Neural cell (in vitro differentiated cells): Measurements from ENCODE around the gene DUXB. TPM values are rescaled to one million over a fixed set of nuclear protein-coding genes. Genes with fewer than 3 reads are reported as not detected.

ENCODE experiments used
- H2AFZ ChIP-seq: fragments of 200-600, 300-800 bp; sonication (generic), shearing (Covaris generic); 2 replicates; pipeline ENCODE4 v1.6.0; 2014; ENCODE audit warnings: low read depth, mild to moderate bottlenecking, antibody characterized with exemption, low read length, moderate library complexity
- H3F3A ChIP-seq: fragments of 200-600 bp; shearing (Covaris generic); 2 replicates; pipeline ENCODE4 v1.6.1; 2016; ENCODE audit warnings: mild to moderate bottlenecking, moderate library complexity, mixed read lengths, antibody characterized with exemption, low read length; ENCODE audit not compliant: insufficient read depth, poor library complexity, severe bottlenecking
- H3K27ac ChIP-seq: fragments of 200-600, 300-800 bp; sonication (generic), shearing (Covaris generic); 2 replicates; pipeline ENCODE4 v1.5.1; 2014; ENCODE audit warnings: mild to moderate bottlenecking, low read length, moderate library complexity
- H3K27me3 ChIP-seq: fragments of 300-800, 200-600 bp; sonication (generic), shearing (Covaris generic); 2 replicates; pipeline ENCODE4 v1.6.0; 2014; ENCODE audit warnings: mild to moderate bottlenecking, low read depth, low read length, moderate library complexity; ENCODE audit not compliant: insufficient read depth
- H3K36me3 ChIP-seq: fragments of 300-800, 200-600 bp; sonication (generic), shearing (Covaris generic); 2 replicates; pipeline ENCODE4 v1.5.1; 2014; ENCODE audit warnings: mild to moderate bottlenecking, antibody characterized with exemption, low read length, moderate library complexity; ENCODE audit not compliant: insufficient read depth
- H3K4me2 ChIP-seq: fragments of 300-800, 200-600 bp; sonication (generic), shearing (Covaris generic); 2 replicates; pipeline ENCODE4 v1.6.0; 2014; ENCODE audit warnings: mild to moderate bottlenecking, low read length
- H3K4me3 ChIP-seq: fragments of 300-800, 200-600 bp; sonication (generic), shearing (Covaris generic); 2 replicates; pipeline ENCODE4 v1.5.1; 2014; ENCODE audit warnings: mild to moderate bottlenecking, low read length, moderate library complexity
- H3K79me2 ChIP-seq: fragments of 200-600 bp; shearing (Covaris generic); replicated peaks from 2 replicates; pipeline ENCODE4 v1.6.0; 2014; ENCODE audit warnings: mild to moderate bottlenecking, low read length, moderate library complexity; ENCODE audit not compliant: insufficient read depth
- H3K9ac ChIP-seq: fragments of 300-800, 200-600 bp; sonication (generic), shearing (Covaris generic); 2 replicates; pipeline ENCODE4 v1.6.1; 2016; ENCODE audit warnings: mild to moderate bottlenecking, low read length, mixed read lengths
- H3K9me2 ChIP-seq: fragments of 200-600 bp; shearing (Covaris generic); 2 replicates; pipeline ENCODE4 v1.6.1; 2016; ENCODE audit warnings: mild to moderate bottlenecking, low read length, mixed read lengths; ENCODE audit not compliant: insufficient read depth
- H3K9me3 ChIP-seq: fragments of 200-600, 300-800 bp; sonication (generic), shearing (Covaris generic); 2 replicates; pipeline ENCODE4 v1.6.1; 2016; ENCODE audit warnings: mild to moderate bottlenecking, mixed run types, low read length, moderate library complexity, mixed read lengths
- H4K20me1 ChIP-seq: fragments of 200-600 bp; shearing (Covaris generic); 2 replicates; pipeline ENCODE4 v1.6.1; 2016; ENCODE audit warnings: mild to moderate bottlenecking, mixed run types; ENCODE audit not compliant: insufficient read depth
- EP300 ChIP-seq: fragments of 450-650 bp; conservative IDR thresholded peaks from 2 replicates; pipeline ENCODE4 v1.6.1; 2014; ENCODE audit warnings: antibody characterized with exemption, mild to moderate bottlenecking, moderate library complexity; ENCODE audit not compliant: poor library complexity, severe bottlenecking
- EZH2 ChIP-seq: fragments of 200-600, 300-800 bp; shearing (Covaris generic), sonication (generic); IDR thresholded peaks from 2 replicates; pipeline ENCODE4 v1.6.1; 2014; ENCODE audit warnings: antibody characterized with exemption, low read length, borderline replicate concordance, mild to moderate bottlenecking; ENCODE audit not compliant: insufficient read depth, poor library complexity, severe bottlenecking
- MXI1 ChIP-seq: fragments of 450-650 bp; conservative IDR thresholded peaks from 2 replicates; pipeline ENCODE4 v1.6.1; 2014; ENCODE audit warnings: antibody characterized with exemption, mild to moderate bottlenecking; ENCODE audit not compliant: poor library complexity, severe bottlenecking
- POLR2AphosphoS5 ChIP-seq: IDR thresholded peaks from 2 replicates; pipeline ENCODE4 v1.6.1; 2012
- RAD21 ChIP-seq: fragments of 450-650 bp; conservative IDR thresholded peaks from 2 replicates; pipeline ENCODE4 v1.6.1; 2014; ENCODE audit warnings: antibody characterized with exemption, mild to moderate bottlenecking, moderate library complexity
- REST ChIP-seq: IDR thresholded peaks from 2 replicates; pipeline ENCODE4 v1.6.1; 2012; ENCODE audit warnings: borderline replicate concordance
- SMC3 ChIP-seq: fragments of 450-650 bp; conservative IDR thresholded peaks from 2 replicates; pipeline ENCODE4 v1.6.1; 2014; ENCODE audit warnings: antibody characterized with exemption, mild to moderate bottlenecking, moderate library complexity; ENCODE audit not compliant: poor library complexity
- TAF1 ChIP-seq: IDR thresholded peaks from 2 replicates; pipeline ENCODE4 v1.6.1; 2012; ENCODE audit warnings: low read depth
- polyA plus RNA-seq: library from polyadenylated mRNA; depleted of rRNA; stranded (reverse); fragments of >200 nt; gene quantifications from 2 replicates; pipeline ENCODE4 v1.2.3, GENCODE V29; 2014

DUXB gene
- polyA plus RNA-seq, 1 donor from 2014 or later = not detected

- no peak overlapping the region for H2AFZ ChIP-seq
- H3K27ac ChIP-seq = no peak overlapping the region
- no peak overlapping the region for H3K9ac ChIP-seq
- no peak overlapping the region for H3K4me3 ChIP-seq
- H3F3A ChIP-seq = no peaks in the 10 kb centered on the region
- TF ChIP-seq TAF1 = no peak
- TF ChIP-seq RAD21 = no peak
- TF ChIP-seq EP300 = no peak
- TF ChIP-seq REST = no peak
- no peaks in the 10 kb centered on the region for H3K36me3 ChIP-seq
- H3K4me2 ChIP-seq = no peak overlapping the region
- H3K27me3 ChIP-seq = no peaks in the 10 kb centered on the region
- H4K20me1 ChIP-seq = no peaks in the 10 kb centered on the region
- H3K9me3 ChIP-seq = no peaks in the 10 kb centered on the region
- H3K79me2 ChIP-seq = no peaks in the 10 kb centered on the region
- no peaks in the 10 kb centered on the region for H3K9me2 ChIP-seq
These were observed 31.6 kb upstream of the DUXB start for GRCh38 chr16:75732871-75733270.

- Histone ChIP-seq H3K79me2 (no peaks in the 10 kb centered on the region), H3K4me3 (no peak overlapping the region), H4K20me1 (no peaks in the 10 kb centered on the region), H3K36me3 (no peaks in the 10 kb centered on the region), H3K27me3 (no peaks in the 10 kb centered on the region), H3K4me2 (no peak overlapping the region), H2AFZ (no peak overlapping the region), H3K9ac (no peak overlapping the region), H3K27ac (no peak overlapping the region), H3F3A (no peaks in the 10 kb centered on the region), H3K9me3 (no peaks in the 10 kb centered on the region), H3K9me2 (no peaks in the 10 kb centered on the region)
- TF ChIP-seq EZH2 = no peak
These were observed 26.0 kb upstream of the DUXB start for GRCh38 chr16:75727221-75727620.

- TF ChIP-seq EP300 = no peak
- no peak for TF ChIP-seq SMC3
- no peak for TF ChIP-seq POLR2AphosphoS5
- TF ChIP-seq RAD21 = no peak
- no peak for TF ChIP-seq TAF1
- TF ChIP-seq EZH2 = no peak
- TF ChIP-seq REST = no peak
- no peak for TF ChIP-seq MXI1
- no peaks in the 10 kb centered on the region for H3K27me3 ChIP-seq
- H3K4me3 ChIP-seq = no peak within 1 kb of the TSS
- H3K9me3 ChIP-seq = no peaks in the 10 kb centered on the region
- no peaks in the 10 kb centered on the region for H3F3A ChIP-seq
- no peaks in the 10 kb centered on the region for H3K36me3 ChIP-seq
- no peak within 1 kb of the TSS for H2AFZ ChIP-seq
- no peak within 1 kb of the TSS for H3K9ac ChIP-seq
- H3K9me2 ChIP-seq = no peaks in the 10 kb centered on the region
- H3K79me2 ChIP-seq = no peaks in the 10 kb centered on the region
- no peak within 1 kb of the TSS for H3K4me2 ChIP-seq
- no peaks in the 10 kb centered on the region for H4K20me1 ChIP-seq
- H3K27ac ChIP-seq = no peak within 1 kb of the TSS
These were observed 25.1 kb upstream of the DUXB start, which contains the start of gene CPHXL for GRCh38 chr16:75726390-75726789. Gene CPHXL (minus strand): TSS chr16:75726490. CDS start chr16:75726442, 48 bp downstream.
